Esophagus muscularis mucosa (tissue), 2 donors: ENCODE data around the gene NRCAM.

Experiments
- POLR2A ChIP-seq: fragments of 450-650 bp; IDR thresholded peaks from one replicate; pipeline ENCODE4 v1.6.1; 2017; ENCODE audit warnings: antibody characterized with exemption, moderate library complexity, mild to moderate bottlenecking, low read depth
- POLR2AphosphoS5 ChIP-seq, 2 donors: sonication (generic); formaldehyde crosslinking; IDR thresholded peaks; one replicate each; pipeline ENCODE4 v1.6.1; 2017; ENCODE audit warnings: antibody characterized with exemption in 2 of 2

GRCh38 chr7:108375668-108376067, 80.6 kb downstream of the NRCAM start:
- TF ChIP-seq POLR2A (no peak), POLR2AphosphoS5 (IDR thresholded peaks at IDR 0.05) (no peak)
